ENCODE measurements around the gene SUCLG2.

The SUCLG2 gene

GRCh38 chr3:67478423-67478822 lies 176.0 kb downstream of the SUCLG2 start:
- H3K4me3 ChIP-seq: no peak overlapping the region
- no peak overlapping the region for H3K27ac ChIP-seq

GRCh38 chr3:67474311-67474710 lies 180.1 kb downstream of the SUCLG2 start:
- Histone ChIP-seq H3K4me3 (no peak overlapping the region), H3K27ac (no peak overlapping the region)

- H3K4me3 ChIP-seq: no peak overlapping the region
- H3K27ac ChIP-seq: no peak overlapping the region
Observed at GRCh38 chr3:67472674-67473201, 181.7 kb downstream of the SUCLG2 start.

GRCh38 chr3:67470207-67470606 lies 184.2 kb downstream of the SUCLG2 start:
- no peak overlapping the region for H3K27ac ChIP-seq
- H3K4me3 ChIP-seq: no peak overlapping the region

GRCh38 chr3:67468511-67468910 lies 185.9 kb downstream of the SUCLG2 start:
- no peak overlapping the region for H3K27ac ChIP-seq
- no peak overlapping the region for H3K4me3 ChIP-seq

- Histone ChIP-seq H3K4me3 (no peak overlapping the region), H3K27ac (no peak overlapping the region)
Observed at GRCh38 chr3:67463656-67464055, 190.8 kb downstream of the SUCLG2 start.

GRCh38 chr3:67462187-67462586 lies 192.2 kb downstream of the SUCLG2 start:
- Histone ChIP-seq H3K27ac (no peak overlapping the region), H3K4me3 (no peak overlapping the region)

- H3K27ac ChIP-seq: no peak overlapping the region
Observed at GRCh38 chr3:67461667-67462142, 192.7 kb downstream of the SUCLG2 start.

GRCh38 chr3:67460841-67461510 lies 193.4 kb downstream of the SUCLG2 start:
- no peak overlapping the region for H3K27ac ChIP-seq

More at GRCh38 chr3:67461667-67462142, 192.7 kb downstream of the SUCLG2 start:
- no peak overlapping the region for H3K4me3 ChIP-seq

GRCh38 chr3:67459796-67460195 lies 194.6 kb downstream of the SUCLG2 start:
- H3K27ac ChIP-seq: no peak overlapping the region

More at GRCh38 chr3:67460841-67461510, 193.4 kb downstream of the SUCLG2 start:
- H3K4me3 ChIP-seq: no peak overlapping the region

GRCh38 chr3:67458896-67459530 lies 195.4 kb downstream of the SUCLG2 start:
- H3K27ac ChIP-seq: no peak overlapping the region
- no peak overlapping the region for H3K4me3 ChIP-seq

More at GRCh38 chr3:67459796-67460195, 194.6 kb downstream of the SUCLG2 start:
- H3K4me3 ChIP-seq: no peak overlapping the region

- H3K27ac ChIP-seq: no peak overlapping the region
- no peak overlapping the region for H3K4me3 ChIP-seq
Observed at GRCh38 chr3:67458408-67458807, 196.0 kb downstream of the SUCLG2 start.

- H3K27ac ChIP-seq: no peak overlapping the region
- H3K4me3 ChIP-seq: no peak overlapping the region
Observed at GRCh38 chr3:67453628-67454027, 200.8 kb downstream of the SUCLG2 start.

- no peak overlapping the region for H3K4me3 ChIP-seq
- H3K27ac ChIP-seq: no peak overlapping the region
Observed at GRCh38 chr3:67450153-67450552, 204.3 kb downstream of the SUCLG2 start.

- no peak overlapping the region for H3K27ac ChIP-seq
Observed at GRCh38 chr3:67447393-67447792, 207.0 kb downstream of the SUCLG2 start.

GRCh38 chr3:67437789-67438188 lies 216.6 kb downstream of the SUCLG2 start:
- no peak overlapping the region for H3K4me3 ChIP-seq
- no peak overlapping the region for H3K27ac ChIP-seq

More at GRCh38 chr3:67447393-67447792, 207.0 kb downstream of the SUCLG2 start:
- no peak overlapping the region for H3K4me3 ChIP-seq

- H3K27ac ChIP-seq: no peak overlapping the region
- H3K4me3 ChIP-seq: no peak overlapping the region
Observed at GRCh38 chr3:67437090-67437489, 217.3 kb downstream of the SUCLG2 start.

- Histone ChIP-seq H3K27ac (no peak overlapping the region), H3K4me3 (no peak overlapping the region)
Observed at GRCh38 chr3:67433109-67433508, 221.3 kb downstream of the SUCLG2 start.

- Histone ChIP-seq H3K4me3 (no peak overlapping the region), H3K27ac (no peak overlapping the region)
Observed at GRCh38 chr3:67431887-67432286, 222.5 kb downstream of the SUCLG2 start.

- Histone ChIP-seq H3K4me3 (no peak overlapping the region), H3K27ac (no peak overlapping the region)
Observed at GRCh38 chr3:67423722-67424121, 230.7 kb downstream of the SUCLG2 start.

- no peak overlapping the region for H3K27ac ChIP-seq
- H3K4me3 ChIP-seq: no peak overlapping the region
Observed at GRCh38 chr3:67421912-67422311, 232.5 kb downstream of the SUCLG2 start.

All from skin epidermis (tissue), 12 donors.